B cell (primary cell): Measurements from ENCODE around the gene KCNT1.

Source experiments
- EZH2 ChIP-seq: IDR thresholded peaks from 2 replicates; pipeline ENCODE4 v1.6.1; 2012; ENCODE audit warnings: borderline replicate concordance, low read depth, mild to moderate bottlenecking, moderate library complexity, low read length; ENCODE audit not compliant: insufficient read depth, poor library complexity, severe bottlenecking
- TF ChIP-seq, protein P1 (sequence below): fragments of 200-600 bp; IDR thresholded peaks from one replicate; pipeline ENCODE4 v1.8.0; 2022; ENCODE audit warnings: antibody characterized with exemption, mild to moderate bottlenecking

DNA sequence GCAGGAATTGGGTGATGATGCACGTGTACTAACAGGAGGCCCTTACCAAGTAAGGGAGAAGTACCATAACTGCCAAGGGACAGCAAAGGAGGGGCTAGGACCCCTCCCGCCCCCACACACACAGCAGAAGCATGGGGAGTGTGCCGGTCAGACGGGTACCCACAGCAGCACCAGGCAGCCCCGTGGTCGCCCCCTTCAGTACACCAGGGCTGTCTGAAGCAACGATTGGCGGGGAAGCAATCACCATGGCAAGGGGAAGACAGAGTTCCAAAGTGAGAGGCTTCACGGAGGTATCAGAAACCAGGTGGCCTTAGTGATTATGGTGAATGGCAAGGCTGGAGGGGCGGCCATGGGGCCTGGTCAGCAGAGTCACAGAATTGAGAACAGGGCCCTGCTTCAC lies 133.1 kb downstream of the KCNT1 start:
- TF ChIP-seq, protein P1, sequence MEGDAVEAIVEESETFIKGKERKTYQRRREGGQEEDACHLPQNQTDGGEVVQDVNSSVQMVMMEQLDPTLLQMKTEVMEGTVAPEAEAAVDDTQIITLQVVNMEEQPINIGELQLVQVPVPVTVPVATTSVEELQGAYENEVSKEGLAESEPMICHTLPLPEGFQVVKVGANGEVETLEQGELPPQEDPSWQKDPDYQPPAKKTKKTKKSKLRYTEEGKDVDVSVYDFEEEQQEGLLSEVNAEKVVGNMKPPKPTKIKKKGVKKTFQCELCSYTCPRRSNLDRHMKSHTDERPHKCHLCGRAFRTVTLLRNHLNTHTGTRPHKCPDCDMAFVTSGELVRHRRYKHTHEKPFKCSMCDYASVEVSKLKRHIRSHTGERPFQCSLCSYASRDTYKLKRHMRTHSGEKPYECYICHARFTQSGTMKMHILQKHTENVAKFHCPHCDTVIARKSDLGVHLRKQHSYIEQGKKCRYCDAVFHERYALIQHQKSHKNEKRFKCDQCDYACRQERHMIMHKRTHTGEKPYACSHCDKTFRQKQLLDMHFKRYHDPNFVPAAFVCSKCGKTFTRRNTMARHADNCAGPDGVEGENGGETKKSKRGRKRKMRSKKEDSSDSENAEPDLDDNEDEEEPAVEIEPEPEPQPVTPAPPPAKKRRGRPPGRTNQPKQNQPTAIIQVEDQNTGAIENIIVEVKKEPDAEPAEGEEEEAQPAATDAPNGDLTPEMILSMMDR, result no peak
- no peak for TF ChIP-seq EZH2
